Right lung (tissue), 5 donors: ENCODE results near the gene KANK4. TPM values are rescaled to one million over a fixed set of nuclear protein-coding genes. Genes with fewer than 3 reads are reported as not detected.
"Not testable (repeated sequence)": the region's sequence is repeated elsewhere in the genome, so short reads cannot be mapped to it uniquely, and the experiment has no call there.

Experiments
- DNase-seq, 2 donors: peaks; one replicate each; pipeline ENCODE4 v3.0.0-alpha.2; 2013
- polyA plus RNA-seq, 5 donors: library from polyadenylated mRNA; unstranded; fragments of 120-200 nt; gene quantifications; one replicate each; pipeline versions ENCODE4 v1.2.1 to v1.2.3, GENCODE V29; 2013; ENCODE audit warnings: inconsistent platforms in 1 of 5, low replicate concordance in 1 of 5; ENCODE audit not compliant: insufficient read length in 5 of 5, insufficient read depth in 1 of 5

The KANK4 gene
- polyA plus RNA-seq, 5 donors: 9.2 to 14.2 (median 10.9) TPM

DNA sequence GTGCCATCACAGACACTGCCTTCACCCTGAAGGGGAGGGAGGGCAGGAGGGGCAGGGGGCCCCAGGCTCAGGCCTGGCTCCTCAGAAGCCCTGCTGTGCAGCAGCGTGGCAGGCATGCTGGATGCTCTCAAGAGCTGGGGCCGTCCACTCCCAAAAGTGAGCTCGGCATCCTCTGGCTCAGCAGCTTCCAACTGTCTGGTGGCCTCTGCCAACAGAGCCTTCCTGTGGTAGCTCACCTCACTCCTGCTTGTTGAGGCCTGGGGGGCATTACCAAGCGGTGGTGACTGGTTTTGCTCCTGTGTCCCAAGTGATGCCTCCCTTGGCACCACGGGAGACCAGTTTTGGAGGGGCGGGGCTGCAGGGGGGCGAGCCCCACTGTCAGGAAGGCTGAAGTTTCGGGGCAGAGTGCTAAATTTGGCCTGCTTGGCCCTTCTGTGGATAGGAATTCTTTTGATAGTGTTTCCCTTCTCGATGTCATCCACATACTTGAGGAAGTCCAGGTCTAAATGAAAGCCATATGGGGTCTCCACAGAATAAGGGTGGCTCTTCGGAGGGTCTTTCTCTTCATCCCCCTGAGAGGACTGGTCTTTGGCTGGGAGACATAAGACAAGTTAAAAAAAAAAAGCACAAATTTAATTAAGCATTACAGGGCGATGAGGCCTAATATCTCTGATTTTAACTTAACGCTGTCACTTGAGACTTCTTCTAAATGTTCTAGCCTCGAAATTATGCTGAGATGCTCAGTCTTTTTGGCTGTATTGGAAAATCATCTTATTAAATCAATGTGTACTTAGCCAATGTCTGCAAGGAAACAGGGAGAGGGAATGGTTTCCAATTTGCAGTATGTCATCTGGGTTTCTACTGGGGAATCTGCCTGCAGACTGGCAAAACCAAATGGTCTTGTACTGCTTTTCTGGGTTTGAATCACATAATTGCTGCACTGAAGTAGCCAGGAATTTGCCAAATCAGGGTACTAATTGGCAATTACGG is 44.4 kb downstream of the KANK4 start:
- no peak for DNase-seq

- DNase-seq: no peak
Observed at GRCh38 chr1:62273953-62274352, 45.3 kb downstream of the KANK4 start.

DNA sequence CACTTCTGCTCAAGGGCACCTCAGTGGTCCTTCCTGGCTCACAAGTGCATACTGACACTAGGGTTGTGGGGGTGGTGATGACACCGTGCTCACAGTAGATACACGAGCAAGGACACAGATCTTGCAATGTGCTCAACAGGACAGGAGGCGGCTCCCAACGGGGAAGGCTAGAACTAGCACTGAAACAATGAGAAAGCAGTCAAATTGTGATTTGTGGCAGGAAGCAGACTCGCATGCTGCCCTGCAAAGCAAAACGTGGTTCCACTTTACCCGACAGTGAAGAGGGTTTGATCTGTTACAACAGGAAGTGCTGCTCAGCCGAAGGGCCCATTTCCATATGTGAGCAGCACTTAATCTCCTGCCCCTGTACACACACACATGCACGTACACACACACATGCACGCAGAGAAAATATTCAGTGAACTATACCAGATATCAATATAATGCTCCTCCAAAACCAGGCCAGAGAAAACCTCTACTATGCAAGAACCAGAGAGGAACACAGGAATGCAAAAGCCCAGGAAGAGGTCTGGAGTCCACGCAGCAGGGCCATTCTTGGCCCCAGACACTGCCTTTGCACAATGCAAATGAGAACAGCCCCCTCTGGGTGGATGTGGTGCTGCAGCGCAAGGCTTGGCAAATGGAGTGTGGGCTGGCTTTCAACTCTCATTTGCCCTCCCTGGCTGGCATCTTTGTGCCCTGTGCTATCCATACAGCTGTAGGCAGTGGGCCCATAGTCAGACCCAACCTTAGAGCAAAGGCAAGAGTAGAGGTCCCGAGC is 47.1 kb downstream of the KANK4 start:
- no peak for DNase-seq

GRCh38 chr1:62271134-62271533 is 48.1 kb downstream of the KANK4 start:
- DNase-seq: no peak

GRCh38 chr1:62269851-62270495 is 49.3 kb downstream of the KANK4 start:
- DNase-seq: no peak

- no peak for DNase-seq
Observed at GRCh38 chr1:62269439-62269838, 49.8 kb downstream of the KANK4 start.

DNA sequence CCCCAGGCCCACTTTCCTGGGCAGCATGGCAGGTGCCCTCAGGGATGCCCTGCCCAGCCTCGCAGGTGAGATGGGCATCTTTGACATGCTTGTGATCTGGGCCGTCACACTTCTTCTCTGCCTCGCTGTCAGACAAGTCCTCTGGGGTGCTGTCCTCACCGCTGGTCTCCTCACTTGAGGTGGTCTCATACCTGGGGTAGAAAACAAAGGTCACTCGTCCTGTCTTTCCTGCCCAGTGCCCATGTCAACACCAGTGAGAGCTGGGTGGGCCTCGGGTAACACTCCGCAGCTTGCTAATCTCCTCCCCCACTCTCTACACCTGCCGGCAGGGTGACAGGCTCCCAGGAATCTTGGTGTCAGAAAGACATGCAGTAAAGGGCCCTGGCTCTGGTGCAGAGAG is 50.9 kb downstream of the KANK4 start:
- DNase-seq: no peak

DNA sequence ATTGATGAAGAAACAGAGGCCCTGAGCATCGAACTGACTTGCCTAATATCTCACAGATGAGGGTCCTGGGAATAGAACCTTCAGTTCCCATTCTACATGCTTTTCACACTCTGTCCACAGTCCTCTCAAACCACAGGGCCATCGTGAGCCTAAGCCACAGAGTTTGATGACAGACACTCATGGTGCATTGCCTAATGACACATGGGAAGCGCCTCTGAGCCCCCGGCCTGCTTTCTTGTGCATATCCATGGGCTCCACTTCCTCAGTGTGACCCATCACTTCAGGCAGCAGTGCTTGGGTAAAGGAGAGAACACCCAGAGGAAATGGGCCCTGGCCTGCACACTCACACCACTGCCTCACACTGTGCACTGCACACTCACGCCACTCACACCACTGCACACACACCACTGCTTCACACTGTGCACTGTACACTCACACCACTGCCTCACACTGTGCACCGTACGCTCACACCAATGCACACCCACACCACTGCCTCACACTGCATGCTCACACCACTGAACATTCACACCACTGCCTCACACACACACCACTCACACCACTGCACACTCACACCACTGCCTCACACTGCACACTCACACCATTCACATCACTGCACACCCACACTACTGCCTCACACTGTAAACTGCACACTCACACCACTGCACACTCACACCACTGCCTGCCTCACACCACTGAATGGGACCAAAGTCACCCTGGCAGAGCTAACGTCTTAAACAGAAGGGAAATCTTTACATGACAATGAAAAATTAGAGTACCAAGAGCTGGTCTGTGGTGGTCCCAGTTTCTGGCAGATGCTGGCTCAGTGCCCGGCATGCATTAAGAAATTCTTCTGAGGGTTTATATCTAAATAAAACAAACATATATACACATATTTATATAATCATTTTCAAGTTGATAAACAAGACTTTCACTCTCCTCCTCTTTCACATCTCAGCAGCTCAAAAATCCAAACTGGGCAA is 53.0 kb downstream of the KANK4 start:
- no peak for DNase-seq

DNA sequence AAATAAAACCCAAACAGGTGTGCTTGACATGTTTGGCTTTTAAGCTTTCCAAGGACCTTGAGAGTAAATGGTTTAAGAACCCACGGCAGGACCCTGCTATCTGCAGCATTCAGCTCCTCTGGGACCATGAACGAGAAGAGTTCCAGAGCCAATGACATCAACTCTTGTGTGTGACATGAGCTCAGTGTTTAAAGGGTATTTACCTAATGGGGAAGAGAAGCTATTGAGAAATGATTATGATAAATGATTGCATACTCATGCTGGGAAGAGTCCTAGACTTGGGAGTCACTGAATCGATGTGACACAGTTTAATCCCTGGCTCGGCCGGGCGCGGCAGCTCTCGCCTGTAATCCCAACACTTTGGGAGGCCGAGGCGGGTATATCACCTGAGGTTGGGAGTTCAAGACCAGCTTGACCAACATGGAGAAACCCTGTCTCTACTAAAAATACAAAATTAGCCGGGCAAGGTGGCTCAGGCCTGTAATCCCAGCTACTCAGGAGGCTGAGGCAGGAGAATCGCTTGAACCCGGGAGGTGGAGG is 55.4 kb downstream of the KANK4 start:
- DNase-seq: no peak

- no peak for DNase-seq
Observed at GRCh38 chr1:62263006-62263813, 56.0 kb downstream of the KANK4 start.

DNA sequence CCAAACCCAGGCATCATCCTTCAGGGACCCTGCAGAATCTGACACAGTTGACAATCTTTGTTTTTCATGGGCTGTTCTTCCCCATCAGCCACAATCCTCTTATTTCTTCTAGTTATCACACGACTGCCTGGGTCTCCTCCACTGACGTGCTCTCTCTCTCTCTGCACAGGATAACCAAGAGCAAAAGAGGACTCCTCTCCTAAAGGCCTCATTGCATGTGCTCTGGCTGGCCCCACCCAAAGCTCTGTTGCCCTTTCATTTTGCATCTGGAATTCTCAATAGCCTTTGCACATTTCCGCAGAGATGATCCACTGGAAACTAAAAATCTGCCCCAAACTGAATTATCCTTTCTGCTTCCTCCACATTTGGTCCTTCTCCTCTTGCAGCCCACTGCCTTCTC is 58.5 kb downstream of the KANK4 start:
- DNase-seq: no peak

- DNase-seq: no peak
Observed at GRCh38 chr1:62259551-62259950, 59.7 kb downstream of the KANK4 start.

GRCh38 chr1:62250126-62250726 is 69.0 kb downstream of the KANK4 start:
- no peak for DNase-seq

- no peak for DNase-seq
Observed at GRCh38 chr1:62247391-62248168, 71.7 kb downstream of the KANK4 start.

DNA sequence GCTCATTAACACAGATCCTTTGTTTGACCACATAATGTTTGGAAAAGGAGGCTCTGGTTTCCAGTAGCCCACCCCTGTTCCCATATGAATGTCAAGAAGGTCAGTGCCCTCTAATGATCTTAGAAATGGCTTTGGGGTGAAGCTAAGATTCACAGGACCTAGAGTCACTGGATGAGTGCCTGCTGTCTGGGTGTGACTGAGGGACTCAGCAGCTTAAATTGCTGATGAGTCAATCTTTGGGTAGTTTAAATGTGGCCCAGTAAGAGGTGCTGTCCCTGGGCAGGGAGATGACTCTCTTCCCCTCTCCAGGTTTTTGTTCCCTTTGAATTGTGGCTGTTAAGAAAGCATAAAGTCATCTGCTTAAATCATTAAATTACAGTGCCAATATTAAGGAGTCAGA is 74.0 kb downstream of the KANK4 start:
- DNase-seq: no peak

DNA sequence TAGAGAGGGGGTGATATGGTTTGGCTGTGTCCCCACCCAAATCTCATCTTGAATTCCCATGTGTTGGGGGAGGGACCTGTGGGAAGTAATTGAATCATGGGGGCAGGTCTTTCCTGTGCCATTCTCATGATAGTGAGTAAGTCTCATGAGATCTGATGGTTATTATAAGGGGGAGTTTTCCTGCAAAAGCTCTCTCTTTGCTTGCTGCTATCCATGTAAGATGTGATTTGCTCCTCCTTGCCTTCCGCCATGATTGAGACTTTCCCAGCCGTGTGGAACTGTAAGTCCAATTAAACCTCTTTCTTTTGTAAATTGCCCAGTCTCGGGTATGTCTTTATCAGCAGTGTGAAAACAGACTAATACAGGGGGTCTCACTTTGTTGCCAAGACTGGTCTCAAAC is 74.9 kb downstream of the KANK4 start:
- not testable (repeated sequence) for DNase-seq

DNA sequence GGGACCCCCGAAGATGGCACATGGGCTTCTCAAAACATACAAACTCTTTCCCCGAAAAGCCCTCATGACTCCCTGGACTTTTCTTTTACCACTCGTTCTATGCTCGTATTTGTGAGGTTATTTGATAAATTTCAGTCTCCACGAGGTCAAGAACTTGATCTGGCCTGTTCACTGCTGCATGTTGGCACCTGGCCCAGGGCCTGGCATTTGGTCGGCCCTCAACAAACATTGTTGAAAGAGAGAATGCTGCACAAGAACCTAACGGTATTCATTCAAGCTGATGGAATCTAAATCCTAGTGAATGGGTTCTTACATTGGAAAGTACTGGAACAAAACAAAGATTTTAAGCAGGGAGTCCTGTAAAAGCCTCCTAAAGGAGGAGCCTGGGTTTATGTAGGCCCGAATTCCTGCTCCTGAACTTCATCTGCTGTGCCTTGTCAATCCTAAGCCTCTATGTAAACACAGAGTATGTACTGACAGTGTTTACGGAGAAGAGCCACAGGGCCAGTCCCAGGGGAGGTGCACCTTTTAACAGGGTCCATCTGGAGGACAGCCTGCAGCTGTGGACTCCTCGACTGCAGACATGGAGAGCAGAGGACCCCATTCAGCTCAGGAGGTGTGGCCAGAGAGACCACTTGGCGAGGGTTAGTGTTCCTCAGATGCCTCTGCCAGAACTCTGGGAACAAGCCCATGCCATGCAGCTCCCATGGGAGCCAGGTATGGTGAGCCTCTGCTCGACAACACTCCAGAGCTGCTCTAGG is 77.7 kb downstream of the KANK4 start:
- no peak for DNase-seq
